GM12873 (cell line): ENCODE results near the gene DNAH6.

Experiments used
- TF ChIP-seq, protein P1 (sequence below): IDR thresholded peaks from 2 replicates; pipeline ENCODE4 v1.5.1; 2012; ENCODE audit warnings: low read depth, mild to moderate bottlenecking, moderate library complexity, low read length, control low read depth; ENCODE audit not compliant: insufficient read depth; ENCODE audit errors: missing control alignments

DNAH6 gene

DNA sequence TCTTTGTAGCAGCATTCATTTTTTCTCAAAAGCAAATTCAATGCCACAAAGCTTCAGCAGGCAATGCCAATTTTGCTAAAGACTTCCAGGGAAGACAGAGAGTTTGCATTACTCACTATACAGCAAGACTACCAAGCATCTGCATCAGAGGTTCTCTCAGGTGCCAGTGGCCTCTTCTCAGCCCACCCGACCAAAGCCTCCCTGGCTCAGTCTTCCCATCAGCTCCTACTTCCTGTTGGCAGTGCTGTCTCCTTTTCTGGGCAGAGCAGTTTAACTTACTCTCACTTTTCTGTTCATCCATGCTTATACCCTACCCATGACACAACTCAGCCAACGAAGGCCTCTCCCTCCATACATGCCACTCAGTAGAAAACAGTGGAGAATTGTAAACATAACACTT is 207.5 kb downstream of the DNAH6 start:
- TF ChIP-seq, protein P1, sequence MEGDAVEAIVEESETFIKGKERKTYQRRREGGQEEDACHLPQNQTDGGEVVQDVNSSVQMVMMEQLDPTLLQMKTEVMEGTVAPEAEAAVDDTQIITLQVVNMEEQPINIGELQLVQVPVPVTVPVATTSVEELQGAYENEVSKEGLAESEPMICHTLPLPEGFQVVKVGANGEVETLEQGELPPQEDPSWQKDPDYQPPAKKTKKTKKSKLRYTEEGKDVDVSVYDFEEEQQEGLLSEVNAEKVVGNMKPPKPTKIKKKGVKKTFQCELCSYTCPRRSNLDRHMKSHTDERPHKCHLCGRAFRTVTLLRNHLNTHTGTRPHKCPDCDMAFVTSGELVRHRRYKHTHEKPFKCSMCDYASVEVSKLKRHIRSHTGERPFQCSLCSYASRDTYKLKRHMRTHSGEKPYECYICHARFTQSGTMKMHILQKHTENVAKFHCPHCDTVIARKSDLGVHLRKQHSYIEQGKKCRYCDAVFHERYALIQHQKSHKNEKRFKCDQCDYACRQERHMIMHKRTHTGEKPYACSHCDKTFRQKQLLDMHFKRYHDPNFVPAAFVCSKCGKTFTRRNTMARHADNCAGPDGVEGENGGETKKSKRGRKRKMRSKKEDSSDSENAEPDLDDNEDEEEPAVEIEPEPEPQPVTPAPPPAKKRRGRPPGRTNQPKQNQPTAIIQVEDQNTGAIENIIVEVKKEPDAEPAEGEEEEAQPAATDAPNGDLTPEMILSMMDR, result no peak

DNA sequence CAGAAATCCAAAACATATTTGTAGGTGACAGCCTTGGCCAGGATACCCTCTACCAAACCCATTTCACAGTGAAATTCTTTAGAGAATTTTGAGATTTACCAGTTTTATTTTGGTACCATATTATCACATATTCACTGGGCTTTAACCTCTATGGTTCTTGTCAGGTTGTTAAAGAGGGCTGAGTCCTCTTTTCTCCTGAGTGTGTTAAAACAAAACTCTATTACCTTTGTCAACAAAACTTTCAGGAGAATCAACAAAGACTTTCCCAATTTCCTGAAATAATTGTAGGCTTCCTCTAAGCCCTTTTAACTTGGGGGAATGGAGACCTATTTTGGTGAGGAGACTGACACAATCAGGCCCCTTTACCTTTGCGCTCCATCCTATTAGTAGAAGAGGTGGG is 209.4 kb downstream of the DNAH6 start:
- TF ChIP-seq, protein P1, result no peak

DNA sequence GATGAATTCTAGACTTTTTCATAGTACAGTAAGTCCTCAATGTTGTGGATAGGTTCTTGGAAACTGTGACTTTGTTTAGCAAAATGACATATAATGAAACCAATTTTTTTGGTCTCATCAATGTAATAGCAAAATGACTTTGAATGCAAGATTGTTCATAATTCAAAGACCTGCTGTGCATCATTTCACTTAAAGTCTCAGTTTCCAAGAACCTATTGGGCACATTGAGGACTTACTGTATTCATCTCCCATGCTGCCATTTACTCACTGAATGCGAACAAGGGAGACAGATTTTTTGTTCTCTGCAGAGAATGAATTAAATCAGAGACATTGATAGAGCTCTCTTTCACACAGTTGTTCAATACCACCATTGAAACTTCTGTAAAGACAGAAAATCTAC is 211.0 kb downstream of the DNAH6 start:
- TF ChIP-seq, protein P1, result no peak

DNA sequence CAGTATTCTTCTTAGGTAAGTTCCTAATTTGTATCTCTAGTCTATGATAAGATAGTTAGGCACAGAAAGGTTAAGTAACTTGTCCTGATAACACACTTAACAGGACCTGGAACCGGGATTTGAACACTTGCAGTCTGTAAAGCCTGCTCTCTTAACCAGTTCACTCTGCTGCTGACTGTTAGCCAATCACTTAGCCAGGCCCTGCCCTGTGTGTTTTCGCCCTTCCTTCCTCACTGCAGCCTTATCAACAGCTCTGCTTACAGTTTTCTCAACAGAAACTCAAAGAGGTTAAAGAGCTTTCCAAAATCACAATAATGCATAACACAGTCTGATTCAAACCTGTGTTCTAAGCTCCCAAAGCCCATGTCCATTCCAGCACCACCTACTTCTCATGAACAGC is 212.9 kb downstream of the DNAH6 start:
- TF ChIP-seq, protein P1, result no peak

DNA sequence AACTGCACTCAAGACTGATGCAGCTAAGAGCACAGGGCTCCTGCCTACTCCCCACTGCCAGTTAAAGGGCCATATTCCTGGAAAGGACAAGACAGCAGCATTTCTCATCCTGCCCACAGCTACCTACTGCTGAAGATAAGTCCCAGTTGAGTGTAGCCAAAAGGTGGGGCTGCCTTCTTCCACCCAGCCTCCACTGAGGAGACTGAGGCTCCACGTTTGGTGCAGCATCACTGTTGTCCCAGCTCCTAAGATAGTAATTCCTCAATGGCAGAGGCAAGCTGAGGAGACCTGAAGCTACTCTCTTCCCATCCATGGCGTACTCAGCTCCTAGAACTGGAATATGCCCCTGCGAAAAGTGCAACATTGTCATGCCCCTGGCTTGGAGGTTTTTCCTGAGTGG is 214.9 kb downstream of the DNAH6 start:
- TF ChIP-seq, protein P1, result no peak

DNA sequence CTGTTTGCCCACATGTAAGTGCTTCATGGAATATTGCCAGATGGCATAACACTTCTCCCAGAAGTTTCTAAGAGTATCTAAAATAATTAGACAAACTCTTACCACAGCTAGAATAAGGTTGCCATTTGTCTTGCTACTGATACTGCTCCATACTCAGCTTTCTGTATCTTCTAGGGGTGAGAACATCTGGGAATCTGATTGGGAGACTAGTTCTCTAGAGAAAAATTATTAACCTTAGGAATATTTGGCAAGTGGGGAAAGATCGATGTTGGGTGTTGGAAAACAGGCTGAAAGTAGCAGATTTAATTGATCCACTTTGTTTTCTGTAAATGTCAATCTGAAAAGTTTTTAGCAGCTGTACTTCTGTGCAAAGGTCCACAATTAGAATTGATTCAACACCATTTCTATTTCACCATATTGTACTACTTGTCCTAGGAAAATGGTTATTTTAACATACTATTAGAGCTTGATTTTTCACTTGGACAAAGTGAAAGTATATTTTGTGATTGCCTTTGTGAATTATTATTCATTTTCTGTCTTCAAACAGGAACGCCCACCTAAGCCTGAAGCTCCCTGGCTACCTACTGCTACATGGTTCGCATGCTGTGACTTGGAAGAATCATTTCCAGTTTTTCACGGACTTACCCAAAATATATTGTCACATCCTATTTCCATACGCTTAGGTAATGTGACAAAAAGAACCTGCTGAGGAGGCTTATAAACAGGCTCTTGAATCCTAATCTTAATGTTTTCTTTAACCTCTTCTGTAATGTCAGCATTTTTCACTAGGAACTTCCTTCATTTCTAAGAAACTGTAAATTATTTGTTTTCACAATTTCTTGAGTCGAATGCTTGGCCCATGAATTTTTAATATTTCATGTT is 216.8 kb downstream of the DNAH6 start:
- TF ChIP-seq, protein P1, result no peak

DNA sequence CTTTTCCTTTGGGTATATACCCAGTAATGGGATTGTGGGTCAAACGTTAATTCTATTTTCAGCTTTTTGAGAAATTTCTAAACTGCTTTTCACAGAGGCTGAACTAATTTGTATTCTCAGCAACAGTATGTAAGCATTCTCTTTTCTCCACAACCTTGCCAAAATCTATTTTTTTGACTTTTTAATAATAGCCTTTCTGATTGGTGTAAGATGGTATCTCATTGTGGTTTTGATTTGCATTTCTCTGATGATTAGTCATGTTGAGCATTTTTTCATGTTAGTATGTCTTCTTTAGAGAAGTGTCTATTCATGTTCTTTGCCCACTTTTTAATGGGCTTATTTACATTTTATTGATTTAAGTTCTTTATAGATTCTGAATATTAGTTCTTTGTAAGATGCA is 219.1 kb downstream of the DNAH6 start:
- TF ChIP-seq, protein P1, result no peak
